ENCODE results near the gene SVIL. TPM values are rescaled to one million over a fixed set of nuclear protein-coding genes. Genes with fewer than 3 reads are reported as not detected.

The SVIL gene
- total RNA-seq, 4 donors from 2014 or later = 1,040 to 1,354 (median 1,121) TPM

- TF ChIP-seq CTCF (IDR thresholded peaks at IDR 0.05 in 4 of 5, conservative IDR thresholded peaks at IDR 0.05 in 1 of 5) (no peak), POLR2A (IDR thresholded peaks at IDR 0.05) (no peak)
- H3K27me3 ChIP-seq = no peaks in the 10 kb centered on the region
- no peak overlapping the region for H3K4me3 ChIP-seq
- H3K27ac ChIP-seq = peak overlapping the region; percentile 69 to 86 (median 82)
- intact Hi-C loops (cut with DNase I; ENCODE audit: low total_unique reads) (no loop called here), in situ Hi-C loops (cut with MboI; ENCODE audit: low sequenced_read_pairs in 4 of 4) (no loop called here)
- no peaks in the 10 kb centered on the region for H3K9me3 ChIP-seq
- DNase-seq = no peak
- H3K4me1 ChIP-seq = peaks cover 64 to 87% of the 10 kb centered on the region in 2 donors
- ATAC-seq = peak in 1 of 2 donors; percentile 7
- peaks cover 0 to 79% of the 10 kb centered on the region in 2 donors for H3K36me3 ChIP-seq
These were observed 161.7 kb downstream of the SVIL start for GRCh38 chr10:29473087-29473356.

GRCh38 chr10:29472301-29473086 is 162.3 kb downstream of the SVIL start:
- DNase-seq (peak in 1 of 2 donors; percentile 14), ATAC-seq (no peak)
- Histone ChIP-seq H3K9me3 (no peaks in the 10 kb centered on the region), H3K4me1 (peaks cover 68 to 87% of the 10 kb centered on the region in 2 donors), H3K27ac (peak overlapping the region; percentile 69 to 86 (median 82)), H3K4me3 (no peak overlapping the region), H3K36me3 (peaks cover 0 to 83% of the 10 kb centered on the region in 2 donors), H3K27me3 (no peaks in the 10 kb centered on the region)
- intact Hi-C loops (cut with DNase I; ENCODE audit: low total_unique reads) (no loop called here), in situ Hi-C loops (cut with MboI; ENCODE audit: low sequenced_read_pairs in 4 of 4) (no loop called here)
- TF ChIP-seq POLR2A (IDR thresholded peaks at IDR 0.05) (no peak), CTCF (IDR thresholded peaks at IDR 0.05 in 4 of 5, conservative IDR thresholded peaks at IDR 0.05 in 1 of 5) (no peak)

GRCh38 chr10:29471544-29471859 is 163.3 kb downstream of the SVIL start:
- peaks cover 0 to 90% of the 10 kb centered on the region in 2 donors for H3K36me3 ChIP-seq
- no peak overlapping the region for H3K4me3 ChIP-seq
- intact Hi-C loops (cut with DNase I; ENCODE audit: low total_unique reads) (no loop called here), in situ Hi-C loops (cut with MboI; ENCODE audit: low sequenced_read_pairs in 4 of 4) (no loop called here)
- DNase-seq (no peak), ATAC-seq (no peak)
- H3K27me3 ChIP-seq = no peaks in the 10 kb centered on the region
- TF ChIP-seq POLR2A (IDR thresholded peaks at IDR 0.05) = no peak
- TF ChIP-seq CTCF (IDR thresholded peaks at IDR 0.05 in 4 of 5, conservative IDR thresholded peaks at IDR 0.05 in 1 of 5) = no peak
- peaks cover 72 to 84% of the 10 kb centered on the region in 2 donors for H3K4me1 ChIP-seq
- H3K9me3 ChIP-seq = no peaks in the 10 kb centered on the region
- H3K27ac ChIP-seq = peak overlapping the region; percentile 69 to 86 (median 82)

- H3K4me1 ChIP-seq = peaks cover 67 to 79% of the 10 kb centered on the region in 2 donors
- peaks cover 0 to 90% of the 10 kb centered on the region in 2 donors for H3K36me3 ChIP-seq
- H3K27ac ChIP-seq = peak overlapping the region; percentile 69 to 86 (median 82)
- no peak for ATAC-seq
- no peak overlapping the region for H3K4me3 ChIP-seq
- in situ Hi-C loops (cut with MboI; ENCODE audit: low sequenced_read_pairs in 4 of 4) (no loop called here), intact Hi-C loops (cut with DNase I; ENCODE audit: low total_unique reads) (no loop called here)
- peak in 1 of 2 donors; percentile 9 for DNase-seq
- no peaks in the 10 kb centered on the region for H3K9me3 ChIP-seq
- TF ChIP-seq CTCF (IDR thresholded peaks at IDR 0.05 in 4 of 5, conservative IDR thresholded peaks at IDR 0.05 in 1 of 5) (no peak), POLR2A (IDR thresholded peaks at IDR 0.05) (no peak)
- H3K27me3 ChIP-seq = no peaks in the 10 kb centered on the region
These were observed 163.8 kb downstream of the SVIL start for GRCh38 chr10:29470843-29471543.
